Choroid plexus epithelial cell (primary cell): ENCODE results near the gene BANK1.

Experiments used
- DNase-seq: peaks from one replicate; pipeline ENCODE4 v3.0.0-alpha.2; 2010; ENCODE audit warnings: low read depth
- H3K4me3 ChIP-seq: 2 replicates; pipeline ENCODE4 v1.5.1; 2011; ENCODE audit warnings: low read depth, mild to moderate bottlenecking, control low read depth, low read length, moderate library complexity
- TF ChIP-seq, protein P1 (sequence below): conservative IDR thresholded peaks from 2 replicates; pipeline ENCODE4 v1.5.1; 2011; ENCODE audit warnings: low read depth, mild to moderate bottlenecking, control low read depth, inconsistent platforms, low read length, moderate library complexity

The BANK1 gene

GRCh38 chr4:101993002-101993841 lies 202.7 kb downstream of the BANK1 start:
- no peak for DNase-seq

DNA sequence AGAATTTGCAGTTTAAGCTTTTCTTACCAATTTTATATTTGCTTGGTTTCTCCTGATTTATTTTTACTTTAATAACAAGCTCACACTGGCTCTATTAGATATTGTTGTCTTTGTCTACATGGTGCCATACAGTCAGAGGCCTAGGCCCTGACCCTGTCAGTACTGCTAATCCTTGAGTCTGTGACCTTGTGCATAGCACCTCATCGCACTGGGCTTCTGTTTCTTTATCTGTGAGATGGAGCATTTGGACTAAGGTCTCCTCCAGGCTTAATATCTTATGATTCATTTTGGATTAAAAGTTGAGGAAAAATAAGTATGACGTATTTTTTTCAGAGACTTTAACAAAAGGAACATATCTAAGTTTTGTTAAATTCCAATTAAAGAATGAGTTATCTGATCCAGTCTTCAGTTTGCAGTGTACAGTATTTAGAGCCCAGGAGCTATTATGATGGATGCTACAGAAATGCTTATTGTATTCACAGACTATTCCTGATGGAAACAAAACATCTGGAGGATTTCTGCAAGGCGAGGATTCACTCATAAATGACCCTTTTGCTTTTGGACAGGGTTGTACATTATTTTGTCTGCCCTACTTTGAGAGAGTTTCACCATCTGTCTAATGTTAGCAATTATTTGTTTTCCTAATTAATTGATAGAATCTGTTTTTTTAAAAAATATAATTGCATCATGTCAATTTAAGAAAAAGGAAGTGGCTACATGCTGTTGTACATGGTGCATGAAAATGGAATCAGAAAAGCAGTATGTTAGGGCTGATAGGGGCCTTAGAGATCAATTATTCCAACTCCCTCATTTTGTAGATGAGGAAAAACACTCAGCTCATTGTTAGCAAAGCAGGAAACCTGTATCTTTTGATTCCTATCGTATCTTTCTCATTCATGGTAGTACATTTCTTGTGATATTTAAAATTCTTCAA lies 203.6 kb downstream of the BANK1 start:
- H3K4me3 ChIP-seq, result no peak overlapping the region
- TF ChIP-seq, protein P1, sequence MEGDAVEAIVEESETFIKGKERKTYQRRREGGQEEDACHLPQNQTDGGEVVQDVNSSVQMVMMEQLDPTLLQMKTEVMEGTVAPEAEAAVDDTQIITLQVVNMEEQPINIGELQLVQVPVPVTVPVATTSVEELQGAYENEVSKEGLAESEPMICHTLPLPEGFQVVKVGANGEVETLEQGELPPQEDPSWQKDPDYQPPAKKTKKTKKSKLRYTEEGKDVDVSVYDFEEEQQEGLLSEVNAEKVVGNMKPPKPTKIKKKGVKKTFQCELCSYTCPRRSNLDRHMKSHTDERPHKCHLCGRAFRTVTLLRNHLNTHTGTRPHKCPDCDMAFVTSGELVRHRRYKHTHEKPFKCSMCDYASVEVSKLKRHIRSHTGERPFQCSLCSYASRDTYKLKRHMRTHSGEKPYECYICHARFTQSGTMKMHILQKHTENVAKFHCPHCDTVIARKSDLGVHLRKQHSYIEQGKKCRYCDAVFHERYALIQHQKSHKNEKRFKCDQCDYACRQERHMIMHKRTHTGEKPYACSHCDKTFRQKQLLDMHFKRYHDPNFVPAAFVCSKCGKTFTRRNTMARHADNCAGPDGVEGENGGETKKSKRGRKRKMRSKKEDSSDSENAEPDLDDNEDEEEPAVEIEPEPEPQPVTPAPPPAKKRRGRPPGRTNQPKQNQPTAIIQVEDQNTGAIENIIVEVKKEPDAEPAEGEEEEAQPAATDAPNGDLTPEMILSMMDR, result no peak
- DNase-seq, result no peak

More at GRCh38 chr4:101993002-101993841, 202.7 kb downstream of the BANK1 start:
- no peak overlapping the region for H3K4me3 ChIP-seq
- TF ChIP-seq, protein P1, result no peak

DNA sequence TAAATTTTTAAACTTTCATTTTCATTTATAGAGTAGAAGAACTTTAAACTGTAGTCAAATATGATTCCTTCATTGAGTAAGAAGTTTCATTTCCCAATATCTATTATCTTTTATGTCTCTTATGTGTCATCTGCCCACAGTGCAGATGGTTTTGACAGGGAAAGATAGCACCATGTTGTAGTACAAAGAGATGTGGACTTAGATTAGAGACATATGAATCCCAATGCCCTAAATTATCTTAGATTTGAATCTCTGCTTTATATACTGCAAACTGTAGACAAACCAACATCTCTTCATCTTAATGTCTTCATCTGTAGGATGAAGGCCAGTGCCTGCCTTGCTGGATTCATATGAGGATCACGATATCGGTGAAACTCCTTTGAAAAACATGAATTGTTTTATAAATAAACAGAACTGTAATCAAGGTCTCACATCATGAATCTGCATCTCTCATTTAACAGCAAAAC lies 217.5 kb downstream of the BANK1 start:
- TF ChIP-seq, protein P1, result no peak
- no peak for DNase-seq
- no peak overlapping the region for H3K4me3 ChIP-seq

DNA sequence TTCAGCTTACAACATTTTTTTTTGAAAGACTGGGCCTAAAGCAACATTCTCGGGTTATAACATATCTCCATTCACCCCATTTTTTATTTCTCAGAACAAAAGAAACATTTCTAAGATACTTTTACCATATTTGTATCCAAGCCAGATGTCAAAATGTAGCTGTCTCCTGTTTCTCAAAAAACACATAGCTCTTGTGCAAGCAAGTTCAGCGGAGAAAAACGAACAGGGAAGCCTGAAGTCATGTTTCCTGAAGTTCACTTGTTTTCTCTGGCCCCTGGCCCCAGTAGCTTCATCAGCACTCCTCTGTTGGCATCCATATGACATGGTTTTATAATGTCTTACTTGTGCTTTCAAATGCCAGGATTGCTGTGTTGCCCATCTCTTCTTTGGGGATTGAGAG lies 218.2 kb downstream of the BANK1 start:
- no peak overlapping the region for H3K4me3 ChIP-seq
- DNase-seq, result peak; percentile 57
- TF ChIP-seq, protein P1, result no peak

- TF ChIP-seq, protein P1, result no peak
- H3K4me3 ChIP-seq, result no peak overlapping the region
- DNase-seq, result no peak
These were observed 231.8 kb downstream of the BANK1 start for GRCh38 chr4:102022343-102022742.

DNA sequence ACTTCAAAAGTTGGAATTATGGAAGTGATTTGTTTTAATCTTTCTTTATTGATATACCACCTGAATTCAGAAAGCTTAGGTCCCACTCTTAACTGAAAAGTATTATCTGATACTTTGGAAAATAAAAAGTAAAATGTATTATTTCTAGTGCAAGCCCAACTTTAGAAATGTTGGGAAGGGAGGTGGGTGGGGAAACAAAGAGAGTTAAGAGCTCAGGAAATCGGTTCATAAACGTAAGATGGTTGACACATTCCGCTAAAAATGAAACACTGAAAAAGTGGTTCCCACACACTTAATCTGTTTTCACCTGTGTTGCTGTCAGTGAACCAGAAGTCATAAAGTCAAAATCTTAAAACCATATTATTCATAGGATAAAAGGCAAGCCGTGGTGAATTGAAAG lies 237.4 kb downstream of the BANK1 start:
- H3K4me3 ChIP-seq, result no peak overlapping the region
- DNase-seq, result no peak
- TF ChIP-seq, protein P1, result no peak
